ENCODE data around the gene PIP4K2A.

GRCh38 chr10:22679608-22680007 lies 34.8 kb downstream of the PIP4K2A start:
- TF ChIP-seq POLR2A (IDR thresholded peaks at IDR 0.05), result no peak
- TF ChIP-seq, protein P1, sequence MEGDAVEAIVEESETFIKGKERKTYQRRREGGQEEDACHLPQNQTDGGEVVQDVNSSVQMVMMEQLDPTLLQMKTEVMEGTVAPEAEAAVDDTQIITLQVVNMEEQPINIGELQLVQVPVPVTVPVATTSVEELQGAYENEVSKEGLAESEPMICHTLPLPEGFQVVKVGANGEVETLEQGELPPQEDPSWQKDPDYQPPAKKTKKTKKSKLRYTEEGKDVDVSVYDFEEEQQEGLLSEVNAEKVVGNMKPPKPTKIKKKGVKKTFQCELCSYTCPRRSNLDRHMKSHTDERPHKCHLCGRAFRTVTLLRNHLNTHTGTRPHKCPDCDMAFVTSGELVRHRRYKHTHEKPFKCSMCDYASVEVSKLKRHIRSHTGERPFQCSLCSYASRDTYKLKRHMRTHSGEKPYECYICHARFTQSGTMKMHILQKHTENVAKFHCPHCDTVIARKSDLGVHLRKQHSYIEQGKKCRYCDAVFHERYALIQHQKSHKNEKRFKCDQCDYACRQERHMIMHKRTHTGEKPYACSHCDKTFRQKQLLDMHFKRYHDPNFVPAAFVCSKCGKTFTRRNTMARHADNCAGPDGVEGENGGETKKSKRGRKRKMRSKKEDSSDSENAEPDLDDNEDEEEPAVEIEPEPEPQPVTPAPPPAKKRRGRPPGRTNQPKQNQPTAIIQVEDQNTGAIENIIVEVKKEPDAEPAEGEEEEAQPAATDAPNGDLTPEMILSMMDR (IDR thresholded peaks at IDR 0.05), result no peak
